Fibroblast of skin of back (primary cell): Measurements from ENCODE around the gene HMGXB3.
A peak's percentile ranks its signal among the peaks of the same experiment; 100 is the strongest.

ENCODE experiments used
- DNase-seq: peaks from one replicate; pipeline ENCODE4 v3.0.0-alpha.2; 2013

The HMGXB3 gene

DNA sequence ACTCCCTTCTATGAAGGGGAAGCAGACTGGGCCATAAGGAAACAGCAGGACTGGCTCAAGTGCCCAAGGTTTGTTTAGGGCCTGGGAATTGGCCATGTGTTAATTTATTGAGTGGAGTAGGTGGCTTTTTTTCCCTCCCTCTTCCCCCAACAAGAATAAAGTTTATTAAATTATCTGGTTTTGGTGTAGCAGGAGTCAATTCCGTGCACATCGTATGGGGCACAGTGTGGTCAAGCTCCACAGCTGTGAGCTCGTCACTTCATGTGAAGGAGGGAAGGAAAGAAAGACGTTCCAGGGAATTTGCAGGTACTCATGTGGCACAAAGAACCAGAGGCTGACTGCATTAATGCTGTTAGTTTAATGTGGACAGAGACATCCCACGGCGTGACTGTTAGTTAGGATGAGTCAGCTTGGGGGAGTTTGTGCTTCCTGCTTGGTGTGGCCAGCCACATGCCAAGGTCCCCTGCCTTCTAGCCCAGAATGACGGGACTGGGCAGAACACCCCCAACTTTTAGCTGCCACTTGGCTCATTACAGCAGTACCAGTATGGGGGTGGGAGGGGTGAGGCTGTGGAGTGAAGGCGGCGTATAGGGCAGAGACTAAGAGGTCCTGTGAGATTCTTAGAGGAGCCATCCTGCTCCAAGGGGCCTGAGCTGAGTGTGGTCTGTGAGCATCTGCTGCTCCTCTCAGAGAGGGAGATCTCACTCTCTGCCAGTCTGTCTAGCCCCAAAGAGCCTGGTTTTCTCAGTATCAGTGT is 52.6 kb downstream of the HMGXB3 start:
- peak; percentile 89 for DNase-seq

DNA sequence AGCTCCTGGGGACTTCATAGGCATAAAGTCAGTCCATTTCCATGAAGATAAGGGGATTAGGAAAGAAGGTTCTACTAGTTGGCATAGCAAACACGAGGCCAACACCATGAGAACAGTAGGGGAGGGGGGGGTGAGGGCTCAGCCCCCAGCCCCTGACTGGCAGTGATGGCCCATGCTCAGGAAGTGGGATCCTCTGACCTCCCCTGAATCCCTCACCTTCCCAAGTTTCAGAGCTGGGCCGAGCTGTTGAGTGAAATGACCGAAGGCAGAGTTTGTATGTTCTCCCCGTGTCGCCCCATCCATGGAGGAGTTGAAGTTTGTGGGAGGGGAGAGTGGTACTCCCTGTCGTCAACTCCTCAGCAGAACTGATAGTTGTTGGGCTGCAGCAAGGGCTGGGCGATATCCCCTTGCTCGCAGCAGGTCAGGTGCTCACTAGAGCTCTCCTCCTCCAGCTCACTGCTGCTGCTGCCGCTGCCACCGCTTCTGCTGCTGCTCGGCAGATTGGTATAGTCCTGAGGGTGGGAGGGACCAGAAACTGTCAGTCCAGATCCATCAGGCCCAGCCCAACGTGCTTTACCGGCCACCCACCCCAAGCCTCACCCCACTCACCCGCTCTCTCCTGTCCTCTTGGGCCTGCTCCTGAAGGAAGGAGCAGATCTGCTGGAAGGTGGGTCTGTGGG is 53.3 kb downstream of the HMGXB3 start:
- no peak for DNase-seq

- DNase-seq, result no peak
These were observed 54.0 kb downstream of the HMGXB3 start for GRCh38 chr5:150054569-150054968.

DNA sequence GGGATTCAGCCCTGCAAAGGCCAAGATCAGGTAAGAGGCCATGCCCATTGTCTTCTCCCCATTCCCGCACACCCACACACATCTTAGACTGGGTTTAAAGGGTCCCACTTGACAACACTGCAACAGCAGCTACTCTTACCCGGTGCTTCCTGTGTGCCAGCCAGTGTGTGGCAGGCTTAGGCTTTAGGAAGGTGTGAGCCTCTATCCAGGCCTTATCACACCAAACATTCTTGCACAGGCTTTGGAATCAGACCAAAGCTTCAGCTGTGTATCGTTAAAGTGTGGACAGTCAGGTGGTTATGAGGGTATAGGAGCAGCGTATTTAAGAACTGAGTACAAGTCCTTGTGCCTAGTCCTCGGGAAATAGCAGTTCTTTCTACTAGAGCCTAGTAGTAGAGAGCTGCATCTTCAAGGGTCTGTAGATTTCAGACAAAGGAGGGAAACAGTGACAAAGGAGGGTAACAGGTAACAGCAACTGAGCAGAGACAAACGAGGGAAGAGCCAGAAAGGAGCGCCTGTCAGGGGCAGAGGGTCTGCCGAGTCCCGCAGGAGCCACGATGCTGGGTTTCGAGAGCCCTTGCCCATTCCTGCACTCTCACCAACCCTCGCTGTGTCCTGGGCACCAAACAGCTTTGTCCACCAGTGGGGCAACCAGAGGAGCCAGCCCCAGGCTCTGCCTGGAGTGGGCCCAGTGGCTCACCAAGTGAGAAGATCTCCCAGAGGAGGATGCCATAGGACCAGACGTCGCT is 55.0 kb downstream of the HMGXB3 start:
- no peak for DNase-seq

- no peak for DNase-seq
These were observed 55.5 kb downstream of the HMGXB3 start for GRCh38 chr5:150056075-150056443.

GRCh38 chr5:150057052-150057451 is 56.5 kb downstream of the HMGXB3 start:
- no peak for DNase-seq

- DNase-seq, result no peak
These were observed 57.0 kb downstream of the HMGXB3 start for GRCh38 chr5:150057511-150057910.

GRCh38 chr5:150057996-150058395 is 57.5 kb downstream of the HMGXB3 start:
- DNase-seq, result no peak

GRCh38 chr5:150058480-150059126 is 58.1 kb downstream of the HMGXB3 start:
- peak; percentile 97 for DNase-seq

DNA sequence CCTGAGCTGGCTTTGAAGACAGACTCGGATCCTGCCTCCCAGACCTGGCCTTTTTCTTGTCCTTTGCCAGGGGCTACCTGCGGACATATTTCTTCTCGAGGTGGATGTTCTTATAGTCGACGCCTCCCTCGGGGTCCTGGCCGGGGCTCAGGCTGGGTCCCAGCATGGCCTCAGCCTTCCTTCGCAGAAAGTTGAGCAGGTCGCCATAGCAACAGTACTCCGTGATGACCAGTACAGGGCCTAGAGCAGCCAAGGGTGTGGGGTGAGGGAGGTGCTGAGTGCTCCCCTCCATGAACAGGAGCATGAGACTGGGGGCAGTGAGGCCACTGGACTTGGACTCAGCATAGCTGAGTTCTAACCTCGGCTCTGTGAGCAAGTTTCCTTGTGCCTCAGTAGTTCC is 59.1 kb downstream of the HMGXB3 start:
- no peak for DNase-seq

GRCh38 chr5:150060471-150060870 is 59.9 kb downstream of the HMGXB3 start:
- DNase-seq, result no peak

DNA sequence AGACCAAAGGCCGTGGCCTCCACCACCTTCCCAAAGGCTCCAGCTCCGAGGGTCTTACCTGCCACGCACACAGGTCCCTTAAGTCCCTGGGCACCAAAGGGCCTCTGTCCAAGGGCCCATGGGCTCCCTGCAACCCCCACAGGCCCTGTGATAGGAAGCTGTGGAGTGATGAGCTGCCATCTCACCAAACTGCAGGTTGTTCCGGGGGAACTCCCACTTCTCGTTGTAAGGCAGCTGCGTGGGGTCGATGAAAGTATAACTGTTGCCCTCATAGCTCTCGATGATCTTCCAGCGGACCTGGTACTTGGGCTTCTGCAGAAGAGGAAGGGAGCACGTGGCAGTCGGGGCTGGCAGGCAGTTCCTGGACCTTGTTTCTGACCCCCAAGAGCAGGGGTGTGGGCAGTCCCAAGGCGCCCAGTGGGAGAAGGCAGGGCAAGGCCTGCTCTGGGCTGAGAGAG is 61.0 kb downstream of the HMGXB3 start:
- no peak for DNase-seq

GRCh38 chr5:150062216-150062922 is 61.8 kb downstream of the HMGXB3 start:
- no peak for DNase-seq

GRCh38 chr5:150063638-150064037 is 63.1 kb downstream of the HMGXB3 start:
- DNase-seq, result no peak

DNA sequence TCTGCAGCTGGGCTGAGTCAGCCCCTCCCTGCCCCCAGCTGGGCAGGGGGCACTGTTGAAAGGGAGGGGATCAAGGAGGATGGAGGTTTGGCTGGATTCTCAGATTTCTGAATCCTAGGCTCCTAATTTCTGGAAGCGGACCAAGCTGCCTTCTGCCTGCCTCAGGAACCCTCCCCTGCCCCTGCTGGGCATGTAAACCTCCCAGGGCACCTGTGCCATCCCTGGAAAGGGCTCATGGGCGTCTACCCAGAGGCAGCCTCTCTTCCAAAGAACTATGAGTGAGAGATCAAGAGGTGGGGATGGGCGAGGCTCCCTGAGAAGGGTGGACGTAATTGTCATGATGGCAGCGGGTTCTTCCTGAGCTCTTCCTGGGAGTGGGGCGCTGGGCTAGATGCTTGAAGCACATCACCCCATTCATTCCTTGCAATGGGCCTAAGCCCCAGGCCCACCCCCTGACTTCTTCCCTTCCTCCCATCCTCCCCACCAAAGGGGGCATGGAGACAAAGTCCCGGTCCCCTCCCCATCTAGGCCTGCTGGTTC is 64.2 kb downstream of the HMGXB3 start:
- DNase-seq, result no peak

DNA sequence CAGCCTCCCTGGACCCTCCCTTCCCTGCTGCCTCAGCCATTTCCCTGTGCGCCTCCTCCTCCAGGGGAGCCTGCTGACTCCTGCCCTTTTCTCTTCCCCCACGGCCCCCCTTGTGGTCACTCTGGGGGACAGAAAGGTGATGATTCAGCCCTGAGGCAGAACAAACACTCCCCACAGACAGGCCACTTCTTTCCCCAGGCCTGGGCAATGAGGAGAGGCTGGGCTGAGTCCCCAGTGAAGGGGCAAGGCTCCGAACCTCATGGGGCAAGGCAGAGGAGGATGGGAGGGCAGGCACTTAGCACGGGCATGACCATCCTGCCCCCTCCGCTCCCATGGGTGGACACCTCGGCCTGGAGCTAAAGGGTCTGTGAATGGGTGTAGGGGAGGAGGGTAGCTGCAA is 64.8 kb downstream of the HMGXB3 start:
- peak; percentile 82 for DNase-seq

DNA sequence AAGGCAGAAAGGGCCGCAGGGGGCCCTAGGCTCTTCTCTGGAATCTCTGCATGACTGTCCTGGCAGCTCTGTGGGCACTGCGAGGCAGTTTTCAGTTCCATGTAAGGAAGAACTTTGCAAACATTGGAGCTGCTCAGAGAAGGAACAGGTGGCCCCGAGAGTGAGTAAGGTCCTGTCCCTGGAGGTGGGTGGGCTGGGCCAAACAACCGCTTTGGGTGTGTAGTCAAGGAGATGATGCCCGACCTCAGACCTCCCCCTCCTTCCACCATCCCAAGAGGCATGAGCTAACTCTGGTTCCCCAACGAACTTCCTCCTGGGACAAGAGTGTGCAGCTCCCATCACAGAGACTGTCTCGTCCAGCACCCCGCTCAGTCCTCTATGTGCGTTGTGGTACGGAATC is 65.3 kb downstream of the HMGXB3 start:
- DNase-seq, result peak; percentile 95

- DNase-seq, result no peak
These were observed 65.9 kb downstream of the HMGXB3 start for GRCh38 chr5:150066436-150066835.

- DNase-seq, result peak; percentile 83
These were observed 66.4 kb downstream of the HMGXB3 start for GRCh38 chr5:150066901-150067396.

DNA sequence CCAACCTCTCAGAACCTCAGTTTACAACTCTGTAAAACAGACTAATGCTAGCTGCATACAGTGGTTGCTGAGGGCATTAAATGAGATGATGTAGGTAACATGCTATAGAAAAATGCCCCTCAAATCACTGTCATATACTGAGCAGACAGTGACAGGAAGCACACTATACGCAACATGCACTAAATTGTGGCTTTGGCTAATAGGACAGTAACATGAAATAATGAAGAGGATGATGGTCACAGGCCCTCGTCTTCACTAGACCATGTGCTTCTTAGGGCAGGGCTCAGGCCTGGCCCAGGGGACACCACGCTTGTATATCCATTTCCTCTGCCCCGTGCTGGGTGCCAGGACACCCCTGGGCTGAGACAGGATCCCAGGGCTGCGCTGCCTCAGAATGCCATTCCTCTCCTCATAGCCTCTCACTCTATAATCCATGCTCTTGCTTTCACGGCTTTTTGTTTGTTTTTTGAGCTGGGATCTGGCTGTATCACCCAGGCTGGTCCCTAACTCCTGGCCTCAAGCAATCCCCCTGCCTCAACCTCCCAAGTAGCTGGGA is 66.9 kb downstream of the HMGXB3 start:
- no peak for DNase-seq

- DNase-seq, result no peak
These were observed 67.5 kb downstream of the HMGXB3 start for GRCh38 chr5:150068071-150068470.

DNA sequence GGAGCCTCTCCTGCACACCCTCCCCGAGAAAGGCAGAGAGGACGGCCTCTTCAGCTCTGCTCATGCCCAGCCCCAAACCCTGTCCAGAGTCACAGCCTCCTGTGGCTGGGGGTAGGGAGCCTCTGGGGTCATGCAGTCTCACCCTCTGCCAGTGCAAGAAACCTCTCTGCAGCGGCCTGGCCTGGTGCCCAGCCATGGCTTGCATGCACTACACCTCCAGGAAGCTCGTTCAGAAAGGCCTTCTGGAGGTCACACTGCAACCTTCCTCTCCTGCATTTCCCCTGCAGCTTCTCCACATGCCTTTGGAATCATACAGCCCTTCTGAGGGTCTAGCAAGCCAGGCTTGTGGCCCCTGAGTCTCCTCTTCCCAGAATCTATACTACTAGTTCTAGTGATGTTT is 67.9 kb downstream of the HMGXB3 start:
- no peak for DNase-seq
